Body of pancreas (tissue), 4 donors: ENCODE results near the gene EFCAB6.

Experiments used
- POLR2A ChIP-seq, 3 donors: fragments of 450-650 bp; IDR thresholded peaks; one replicate each; pipeline ENCODE4 v1.6.1; 2016; ENCODE audit warnings: antibody characterized with exemption in 3 of 3, mild to moderate bottlenecking in 2 of 3
- TF ChIP-seq, protein P1 (sequence below), 7 experiments: fragments of 450-650 bp in 4 of 7; fragments of 200-600 bp in 3 of 7; sonication (generic) in 3 of 7; IDR thresholded peaks; one replicate each; pipeline ENCODE4 v1.5.1; 2016 to 2019; ENCODE audit warnings: antibody characterized with exemption in 7 of 7

- no peak for TF ChIP-seq POLR2A (IDR thresholded peaks at IDR 0.05)
- TF ChIP-seq, protein P1, sequence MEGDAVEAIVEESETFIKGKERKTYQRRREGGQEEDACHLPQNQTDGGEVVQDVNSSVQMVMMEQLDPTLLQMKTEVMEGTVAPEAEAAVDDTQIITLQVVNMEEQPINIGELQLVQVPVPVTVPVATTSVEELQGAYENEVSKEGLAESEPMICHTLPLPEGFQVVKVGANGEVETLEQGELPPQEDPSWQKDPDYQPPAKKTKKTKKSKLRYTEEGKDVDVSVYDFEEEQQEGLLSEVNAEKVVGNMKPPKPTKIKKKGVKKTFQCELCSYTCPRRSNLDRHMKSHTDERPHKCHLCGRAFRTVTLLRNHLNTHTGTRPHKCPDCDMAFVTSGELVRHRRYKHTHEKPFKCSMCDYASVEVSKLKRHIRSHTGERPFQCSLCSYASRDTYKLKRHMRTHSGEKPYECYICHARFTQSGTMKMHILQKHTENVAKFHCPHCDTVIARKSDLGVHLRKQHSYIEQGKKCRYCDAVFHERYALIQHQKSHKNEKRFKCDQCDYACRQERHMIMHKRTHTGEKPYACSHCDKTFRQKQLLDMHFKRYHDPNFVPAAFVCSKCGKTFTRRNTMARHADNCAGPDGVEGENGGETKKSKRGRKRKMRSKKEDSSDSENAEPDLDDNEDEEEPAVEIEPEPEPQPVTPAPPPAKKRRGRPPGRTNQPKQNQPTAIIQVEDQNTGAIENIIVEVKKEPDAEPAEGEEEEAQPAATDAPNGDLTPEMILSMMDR (IDR thresholded peaks at IDR 0.05) = no peak
Measured at GRCh38 chr22:43830931-43831560, 18.9 kb upstream of the EFCAB6 start.
